Body of pancreas (tissue), 4 donors: ENCODE measurements around the gene HNRNPLL.

Experiments used
- CTCF ChIP-seq, 7 experiments: fragments of 450-650 bp in 4 of 7; fragments of 200-600 bp in 3 of 7; sonication (generic) in 3 of 7; IDR thresholded peaks; one replicate each; pipeline ENCODE4 v1.5.1; 2016 to 2019; ENCODE audit warnings: antibody characterized with exemption in 7 of 7
- POLR2A ChIP-seq, 3 donors: fragments of 450-650 bp; IDR thresholded peaks; one replicate each; pipeline ENCODE4 v1.6.1; 2016; ENCODE audit warnings: antibody characterized with exemption in 3 of 3, mild to moderate bottlenecking in 2 of 3

GRCh38 chr2:38552259-38552658, 50.5 kb downstream of the HNRNPLL start:
- TF ChIP-seq CTCF (IDR thresholded peaks at IDR 0.05), result no peak
- no peak for TF ChIP-seq POLR2A (IDR thresholded peaks at IDR 0.05)
